WTC11 (cell line): ENCODE results near the gene RIMBP2. TPM values are rescaled to one million over a fixed set of nuclear protein-coding genes. Genes with fewer than 3 reads are reported as not detected.

Experiments used
- ATAC-seq: fragments of 200-7000 bp; cut with Tn5 transposase; 2 replicates; pipeline ENCODE4 v1.10.0; 2021; ENCODE audit warnings: mild to moderate bottlenecking, moderate library complexity
- CTCF ChIA-PET: fragments of 300-600 bp; sonication (Branson Sonifier 250); formaldehyde crosslinking; loops from one replicate; lab custom pipeline; 2021; ENCODE audit warnings: antibody characterized with exemption; lab: Charles Lee
- POLR2A ChIA-PET: fragments of 350-600 bp; sonication (Branson Sonifier 250); formaldehyde crosslinking; loops from one replicate; lab custom pipeline; 2021; ENCODE audit warnings: antibody characterized with exemption; lab: Charles Lee
- DNase-seq: peaks from one replicate; pipeline ENCODE4 v3.0.0; 2021; ENCODE audit warnings: low spot score
- H3K27ac Mint-ChIP-seq: 2 replicates; pipeline ENCODE4 v1.8.0; 2021; ENCODE audit warnings: mixed read lengths
- H3K27me3 Mint-ChIP-seq: 2 replicates; pipeline ENCODE4 v1.8.0; 2021; ENCODE audit warnings: low read depth, mild to moderate bottlenecking, moderate library complexity, mixed read lengths
- H3K36me3 Mint-ChIP-seq: 2 replicates; pipeline ENCODE4 v1.8.0; 2021; ENCODE audit warnings: mixed read lengths
- H3K4me1 Mint-ChIP-seq: 2 replicates; pipeline ENCODE4 v1.8.0; 2022; ENCODE audit warnings: mixed read lengths
- H3K4me3 Mint-ChIP-seq: 2 replicates; pipeline ENCODE4 v1.8.0; 2021; ENCODE audit warnings: mild to moderate bottlenecking, moderate library complexity, mixed read lengths
- H3K9me3 Mint-ChIP-seq: 2 replicates; pipeline ENCODE4 v1.8.0; 2021; ENCODE audit warnings: mixed read lengths
- CBFB ChIP-seq: sonication (generic); formaldehyde crosslinking; IDR thresholded peaks from 2 replicates; pipeline ENCODE4 v1.8.1; 2022; ENCODE audit warnings: mild to moderate bottlenecking, low read depth, missing genetic modification reagents
- ESRRA ChIP-seq: sonication (generic); formaldehyde crosslinking; IDR thresholded peaks from 2 replicates; pipeline ENCODE4 v1.8.1; 2022; ENCODE audit warnings: mild to moderate bottlenecking, missing genetic modification reagents, borderline replicate concordance
- FOXP1 ChIP-seq: sonication (generic); formaldehyde crosslinking; IDR thresholded peaks from 2 replicates; pipeline ENCODE4 v1.8.0; 2022; ENCODE audit warnings: missing genetic modification reagents, mild to moderate bottlenecking, moderate library complexity, borderline replicate concordance
- GTF2I ChIP-seq: fragments of 250-450 bp; sonication (Bioruptor Pico); conservative IDR thresholded peaks from 2 replicates; pipeline ENCODE4 v1.4.0; 2021; ENCODE audit warnings: mild to moderate bottlenecking
- HMGA2 ChIP-seq: fragments of 250-450 bp; sonication (Bioruptor Pico); IDR thresholded peaks from 2 replicates; pipeline ENCODE4 v1.4.0; 2021; ENCODE audit warnings: mild to moderate bottlenecking, moderate library complexity
- JUN ChIP-seq: sonication (generic); formaldehyde crosslinking; IDR thresholded peaks from 2 replicates; pipeline ENCODE4 v1.8.0; 2023; ENCODE audit warnings: mild to moderate bottlenecking, missing genetic modification reagents
- KAT7 ChIP-seq: sonication (generic); formaldehyde crosslinking; IDR thresholded peaks from 2 replicates; pipeline ENCODE4 v1.8.1; 2023; ENCODE audit warnings: missing genetic modification reagents, mild to moderate bottlenecking, borderline replicate concordance
- NFYB ChIP-seq: sonication (generic); formaldehyde crosslinking; conservative IDR thresholded peaks from 2 replicates; pipeline ENCODE4 v1.8.0; 2022; ENCODE audit warnings: low read depth, missing genetic modification reagents
- NR3C1 ChIP-seq: sonication (generic); formaldehyde crosslinking; conservative IDR thresholded peaks from 2 replicates; pipeline ENCODE4 v1.8.1; 2023; ENCODE audit warnings: low read depth, mild to moderate bottlenecking, missing genetic modification reagents
- RELA ChIP-seq: sonication (generic); formaldehyde crosslinking; IDR thresholded peaks from 2 replicates; pipeline ENCODE4 v1.8.1; 2022; ENCODE audit warnings: missing genetic modification reagents, mild to moderate bottlenecking, borderline replicate concordance
- SMAD3 ChIP-seq: sonication (generic); formaldehyde crosslinking; IDR thresholded peaks from 2 replicates; pipeline ENCODE4 v1.8.0; 2022; ENCODE audit warnings: missing genetic modification reagents, mild to moderate bottlenecking, borderline replicate concordance
- SP1 ChIP-seq: sonication (generic); formaldehyde crosslinking; conservative IDR thresholded peaks from 2 replicates; pipeline ENCODE4 v1.8.1; 2022; ENCODE audit warnings: missing genetic modification reagents
- TCF7 ChIP-seq: sonication (generic); formaldehyde crosslinking; IDR thresholded peaks from 2 replicates; pipeline ENCODE4 v1.8.0; 2022; ENCODE audit warnings: mild to moderate bottlenecking, low read depth, missing genetic modification reagents, moderate library complexity
- ZNF121 ChIP-seq: sonication (generic); formaldehyde crosslinking; IDR thresholded peaks from 2 replicates; pipeline ENCODE4 v1.8.0; 2023; ENCODE audit warnings: missing genetic modification reagents
- ZNF138 ChIP-seq: sonication (generic); formaldehyde crosslinking; conservative IDR thresholded peaks from 2 replicates; pipeline ENCODE4 v1.8.1; 2022; ENCODE audit warnings: mild to moderate bottlenecking, moderate library complexity, missing genetic modification reagents
- ZNF232 ChIP-seq: sonication (generic); formaldehyde crosslinking; IDR thresholded peaks from 2 replicates; pipeline ENCODE4 v1.8.0; 2022; ENCODE audit warnings: mild to moderate bottlenecking, missing genetic modification reagents
- ZNF263 ChIP-seq: sonication (generic); formaldehyde crosslinking; IDR thresholded peaks from 2 replicates; pipeline ENCODE4 v1.8.1; 2022; ENCODE audit warnings: low read depth, mild to moderate bottlenecking, moderate library complexity, missing genetic modification reagents
- ZNF317 ChIP-seq: sonication (generic); formaldehyde crosslinking; IDR thresholded peaks from 2 replicates; pipeline ENCODE4 v1.8.1; 2023; ENCODE audit warnings: low read depth, mild to moderate bottlenecking, moderate library complexity, missing genetic modification reagents, borderline replicate concordance
- ZNF396 ChIP-seq: fragments of 250-450 bp; sonication (Bioruptor Pico); IDR thresholded peaks from 2 replicates; pipeline ENCODE4 v1.8.0; 2021; ENCODE audit warnings: mild to moderate bottlenecking, moderate library complexity, borderline replicate concordance
- ZNF416 ChIP-seq: fragments of 250-450 bp; sonication (Bioruptor Pico); IDR thresholded peaks from 2 replicates; pipeline ENCODE4 v1.9.0; 2021; ENCODE audit warnings: mild to moderate bottlenecking, inconsistent platforms
- ZNF423 ChIP-seq: fragments of 250-450 bp; sonication (Bioruptor Pico); IDR thresholded peaks from 2 replicates; pipeline ENCODE4 v2.1.2; 2022; ENCODE audit warnings: mild to moderate bottlenecking, moderate library complexity
- total RNA-seq: library from RNA; stranded (reverse); gene quantifications from 3 replicates; pipeline ENCODE4 v1.2.3, GENCODE V29; 2021
- TF ChIP-seq, protein P1 (sequence below): sonication (generic); formaldehyde crosslinking; IDR thresholded peaks from 2 replicates; pipeline ENCODE4 v1.8.1; 2023; ENCODE audit warnings: mild to moderate bottlenecking, moderate library complexity, missing genetic modification reagents
- TF ChIP-seq, protein P2 (sequence below): sonication (generic); formaldehyde crosslinking; IDR thresholded peaks from 2 replicates; pipeline ENCODE4 v1.8.1; 2023; ENCODE audit warnings: mild to moderate bottlenecking, missing genetic modification reagents, moderate library complexity
- TF ChIP-seq, protein P3 (sequence below): fragments of 250-450 bp; sonication (Bioruptor Pico); IDR thresholded peaks from 2 replicates; pipeline ENCODE4 v1.9.0; 2021; ENCODE audit warnings: mild to moderate bottlenecking, borderline replicate concordance
- TF ChIP-seq, protein P4 (sequence below): sonication (generic); formaldehyde crosslinking; IDR thresholded peaks from 2 replicates; pipeline ENCODE4 v1.8.1; 2023; ENCODE audit warnings: mild to moderate bottlenecking, missing genetic modification reagents, moderate library complexity

The RIMBP2 gene
- total RNA-seq, 1 experiment from 2014 or later = 2.6 TPM

DNA sequence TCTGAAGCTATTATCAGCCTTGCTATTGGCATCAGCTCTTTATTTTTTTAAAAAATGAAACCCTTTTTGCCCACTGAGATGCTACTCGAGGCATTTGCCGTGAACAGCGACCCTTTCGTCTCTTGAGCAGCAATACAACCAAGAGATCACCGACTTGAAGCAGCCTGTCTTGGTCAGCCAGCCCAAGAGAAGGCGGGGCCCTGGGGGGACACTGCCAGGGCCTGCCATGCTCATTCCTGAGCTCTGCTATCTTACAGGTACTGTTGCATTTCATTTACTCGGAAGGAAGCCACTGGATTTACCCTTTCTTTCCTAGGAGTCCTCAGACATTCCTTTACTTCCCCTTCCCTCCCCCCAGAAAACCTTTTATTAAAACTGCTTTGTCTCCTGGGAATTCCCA, 361.7 kb downstream of the RIMBP2 start (continued):
- no peak for TF ChIP-seq FOXP1 (CRISPR knock-in tag)
- TF ChIP-seq, protein P1, sequence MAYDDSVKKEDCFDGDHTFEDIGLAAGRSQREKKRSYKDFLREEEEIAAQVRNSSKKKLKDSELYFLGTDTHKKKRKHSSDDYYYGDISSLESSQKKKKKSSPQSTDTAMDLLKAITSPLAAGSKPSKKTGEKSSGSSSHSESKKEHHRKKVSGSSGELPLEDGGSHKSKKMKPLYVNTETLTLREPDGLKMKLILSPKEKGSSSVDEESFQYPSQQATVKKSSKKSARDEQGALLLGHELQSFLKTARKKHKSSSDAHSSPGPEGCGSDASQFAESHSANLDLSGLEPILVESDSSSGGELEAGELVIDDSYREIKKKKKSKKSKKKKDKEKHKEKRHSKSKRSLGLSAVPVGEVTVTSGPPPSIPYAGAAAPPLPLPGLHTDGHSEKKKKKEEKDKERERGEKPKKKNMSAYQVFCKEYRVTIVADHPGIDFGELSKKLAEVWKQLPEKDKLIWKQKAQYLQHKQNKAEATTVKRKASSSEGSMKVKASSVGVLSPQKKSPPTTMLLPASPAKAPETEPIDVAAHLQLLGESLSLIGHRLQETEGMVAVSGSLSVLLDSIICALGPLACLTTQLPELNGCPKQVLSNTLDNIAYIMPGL (CRISPR knock-in tag) = no peak
- TF ChIP-seq TCF7 (CRISPR knock-in tag) = no peak
- no peak for TF ChIP-seq NR3C1 (CRISPR knock-in tag)
- no peak for TF ChIP-seq ZNF396
- no peak for TF ChIP-seq HMGA2 (CRISPR knock-in tag)
- TF ChIP-seq, protein P2, sequence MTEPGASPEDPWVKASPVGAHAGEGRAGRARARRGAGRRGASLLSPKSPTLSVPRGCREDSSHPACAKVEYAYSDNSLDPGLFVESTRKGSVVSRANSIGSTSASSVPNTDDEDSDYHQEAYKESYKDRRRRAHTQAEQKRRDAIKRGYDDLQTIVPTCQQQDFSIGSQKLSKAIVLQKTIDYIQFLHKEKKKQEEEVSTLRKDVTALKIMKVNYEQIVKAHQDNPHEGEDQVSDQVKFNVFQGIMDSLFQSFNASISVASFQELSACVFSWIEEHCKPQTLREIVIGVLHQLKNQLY (CRISPR knock-in tag) = no peak

DNA sequence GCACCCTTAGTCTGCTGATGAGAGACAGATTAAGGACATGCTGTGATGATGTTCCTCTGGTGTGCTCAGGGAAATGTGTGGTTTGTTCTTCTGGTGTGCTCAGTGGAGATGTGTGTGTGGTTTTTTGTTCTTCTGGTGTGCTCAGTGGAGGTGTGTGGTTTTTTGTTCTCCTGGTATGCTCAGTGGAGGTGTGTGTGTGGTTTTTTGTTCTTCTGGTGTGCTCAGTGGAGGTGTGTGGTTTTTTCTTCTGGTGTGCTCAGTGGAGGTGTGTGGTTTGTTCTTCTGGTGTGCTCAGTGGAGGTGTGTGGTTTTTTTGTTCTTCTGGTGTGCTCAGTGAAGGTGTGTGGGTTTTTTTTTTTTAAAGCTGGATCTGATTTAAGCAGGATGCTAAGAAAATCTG, 363.0 kb downstream of the RIMBP2 start:
- Mint-ChIP-seq H3K27me3 (peaks cover 8% of the 10 kb centered on the region), H3K4me1 (no peaks in the 10 kb centered on the region), H3K9me3 (peaks cover 65% of the 10 kb centered on the region), H3K36me3 (peaks cover 23% of the 10 kb centered on the region), H3K27ac (no peak overlapping the region), H3K4me3 (no peak overlapping the region)
- ChIA-PET CTCF (no interaction called here), POLR2A (no interaction called here)
- DNase-seq (no peak), ATAC-seq (no peak)
- TF ChIP-seq NFYB (CRISPR knock-in tag) = no peak
- TF ChIP-seq ZNF317 (CRISPR knock-in tag) = no peak
- TF ChIP-seq, protein P3, sequence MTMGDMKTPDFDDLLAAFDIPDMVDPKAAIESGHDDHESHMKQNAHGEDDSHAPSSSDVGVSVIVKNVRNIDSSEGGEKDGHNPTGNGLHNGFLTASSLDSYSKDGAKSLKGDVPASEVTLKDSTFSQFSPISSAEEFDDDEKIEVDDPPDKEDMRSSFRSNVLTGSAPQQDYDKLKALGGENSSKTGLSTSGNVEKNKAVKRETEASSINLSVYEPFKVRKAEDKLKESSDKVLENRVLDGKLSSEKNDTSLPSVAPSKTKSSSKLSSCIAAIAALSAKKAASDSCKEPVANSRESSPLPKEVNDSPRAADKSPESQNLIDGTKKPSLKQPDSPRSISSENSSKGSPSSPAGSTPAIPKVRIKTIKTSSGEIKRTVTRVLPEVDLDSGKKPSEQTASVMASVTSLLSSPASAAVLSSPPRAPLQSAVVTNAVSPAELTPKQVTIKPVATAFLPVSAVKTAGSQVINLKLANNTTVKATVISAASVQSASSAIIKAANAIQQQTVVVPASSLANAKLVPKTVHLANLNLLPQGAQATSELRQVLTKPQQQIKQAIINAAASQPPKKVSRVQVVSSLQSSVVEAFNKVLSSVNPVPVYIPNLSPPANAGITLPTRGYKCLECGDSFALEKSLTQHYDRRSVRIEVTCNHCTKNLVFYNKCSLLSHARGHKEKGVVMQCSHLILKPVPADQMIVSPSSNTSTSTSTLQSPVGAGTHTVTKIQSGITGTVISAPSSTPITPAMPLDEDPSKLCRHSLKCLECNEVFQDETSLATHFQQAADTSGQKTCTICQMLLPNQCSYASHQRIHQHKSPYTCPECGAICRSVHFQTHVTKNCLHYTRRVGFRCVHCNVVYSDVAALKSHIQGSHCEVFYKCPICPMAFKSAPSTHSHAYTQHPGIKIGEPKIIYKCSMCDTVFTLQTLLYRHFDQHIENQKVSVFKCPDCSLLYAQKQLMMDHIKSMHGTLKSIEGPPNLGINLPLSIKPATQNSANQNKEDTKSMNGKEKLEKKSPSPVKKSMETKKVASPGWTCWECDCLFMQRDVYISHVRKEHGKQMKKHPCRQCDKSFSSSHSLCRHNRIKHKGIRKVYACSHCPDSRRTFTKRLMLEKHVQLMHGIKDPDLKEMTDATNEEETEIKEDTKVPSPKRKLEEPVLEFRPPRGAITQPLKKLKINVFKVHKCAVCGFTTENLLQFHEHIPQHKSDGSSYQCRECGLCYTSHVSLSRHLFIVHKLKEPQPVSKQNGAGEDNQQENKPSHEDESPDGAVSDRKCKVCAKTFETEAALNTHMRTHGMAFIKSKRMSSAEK (CRISPR knock-in tag) = no peak
- TF ChIP-seq ZNF263 (CRISPR knock-in tag) = no peak
- TF ChIP-seq ZNF138 (CRISPR knock-in tag) = no peak
- no peak for TF ChIP-seq RELA (CRISPR knock-in tag)
- no peak for TF ChIP-seq ZNF232 (CRISPR knock-in tag)

DNA sequence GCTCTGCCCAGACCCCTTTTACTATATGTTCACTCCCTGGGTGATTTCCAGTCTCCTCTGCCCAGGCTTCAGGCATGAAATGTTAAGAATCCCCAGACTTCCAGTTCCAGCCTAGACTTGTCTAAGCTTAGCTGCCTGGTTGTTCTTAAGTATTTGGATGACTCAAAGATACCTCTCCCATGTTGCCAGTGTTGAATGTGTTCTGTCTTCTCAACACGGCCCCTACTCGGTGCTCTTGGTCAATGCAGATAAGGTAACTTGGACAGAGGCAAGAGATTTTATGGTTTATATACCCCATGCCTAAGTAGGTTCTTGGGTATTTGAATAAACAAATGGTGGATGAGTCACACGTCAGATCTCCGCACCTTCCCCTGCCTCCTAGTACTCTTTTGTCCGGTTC, 364.8 kb downstream of the RIMBP2 start:
- Mint-ChIP-seq H3K4me3 (no peak overlapping the region), H3K9me3 (peaks cover 60% of the 10 kb centered on the region), H3K27ac (no peak overlapping the region), H3K27me3 (peaks cover 8% of the 10 kb centered on the region), H3K4me1 (no peaks in the 10 kb centered on the region), H3K36me3 (peaks cover 26% of the 10 kb centered on the region)
- DNase-seq = no peak
- TF ChIP-seq KAT7 (CRISPR knock-in tag) (no peak), JUN (CRISPR knock-in tag) (no peak), HMGA2 (CRISPR knock-in tag) (no peak), SP1 (CRISPR knock-in tag) (no peak), SMAD3 (CRISPR knock-in tag) (no peak), CBFB (CRISPR knock-in tag) (no peak), GTF2I (CRISPR knock-in tag) (no peak), ZNF121 (no peak), ZNF263 (CRISPR knock-in tag) (no peak), ZNF423 (no peak), ESRRA (no peak), ZNF416 (CRISPR knock-in tag) (no peak)
- TF ChIP-seq, protein P4, sequence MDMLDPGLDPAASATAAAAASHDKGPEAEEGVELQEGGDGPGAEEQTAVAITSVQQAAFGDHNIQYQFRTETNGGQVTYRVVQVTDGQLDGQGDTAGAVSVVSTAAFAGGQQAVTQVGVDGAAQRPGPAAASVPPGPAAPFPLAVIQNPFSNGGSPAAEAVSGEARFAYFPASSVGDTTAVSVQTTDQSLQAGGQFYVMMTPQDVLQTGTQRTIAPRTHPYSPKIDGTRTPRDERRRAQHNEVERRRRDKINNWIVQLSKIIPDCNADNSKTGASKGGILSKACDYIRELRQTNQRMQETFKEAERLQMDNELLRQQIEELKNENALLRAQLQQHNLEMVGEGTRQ (CRISPR knock-in tag) = no peak
- no peak for ATAC-seq
- CTCF ChIA-PET = no interaction called here
- POLR2A ChIA-PET = no interaction called here
